ENCODE data around the gene CDKL1. TPM values are rescaled to one million over a fixed set of nuclear protein-coding genes. Genes with fewer than 3 reads are reported as not detected.
A peak's percentile ranks its signal among the peaks of the same experiment; 100 is the strongest.

CDKL1 gene
- total RNA-seq, 2 experiments from 2014 or later = 2.4 to 2.8 TPM

DNA sequence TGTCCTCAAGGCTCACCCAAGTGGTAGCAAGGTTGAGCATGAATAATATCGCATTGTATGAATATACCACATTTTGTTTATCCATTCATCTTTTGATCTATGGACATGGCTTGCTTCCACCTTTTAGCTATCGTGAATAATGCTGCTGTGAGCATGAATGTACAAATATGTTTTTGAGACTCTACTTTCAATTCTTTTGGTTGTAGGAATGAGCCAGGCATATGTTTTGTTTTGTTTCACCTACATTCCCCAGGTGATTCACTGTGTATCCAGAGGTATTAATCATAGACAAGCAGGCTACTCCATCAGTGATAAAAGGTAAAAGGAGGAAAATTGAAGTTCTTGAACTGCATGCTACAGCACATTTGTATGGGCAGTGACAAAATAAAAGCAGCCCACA, 35.8 kb downstream of the CDKL1 start:
- TF ChIP-seq, protein P1, sequence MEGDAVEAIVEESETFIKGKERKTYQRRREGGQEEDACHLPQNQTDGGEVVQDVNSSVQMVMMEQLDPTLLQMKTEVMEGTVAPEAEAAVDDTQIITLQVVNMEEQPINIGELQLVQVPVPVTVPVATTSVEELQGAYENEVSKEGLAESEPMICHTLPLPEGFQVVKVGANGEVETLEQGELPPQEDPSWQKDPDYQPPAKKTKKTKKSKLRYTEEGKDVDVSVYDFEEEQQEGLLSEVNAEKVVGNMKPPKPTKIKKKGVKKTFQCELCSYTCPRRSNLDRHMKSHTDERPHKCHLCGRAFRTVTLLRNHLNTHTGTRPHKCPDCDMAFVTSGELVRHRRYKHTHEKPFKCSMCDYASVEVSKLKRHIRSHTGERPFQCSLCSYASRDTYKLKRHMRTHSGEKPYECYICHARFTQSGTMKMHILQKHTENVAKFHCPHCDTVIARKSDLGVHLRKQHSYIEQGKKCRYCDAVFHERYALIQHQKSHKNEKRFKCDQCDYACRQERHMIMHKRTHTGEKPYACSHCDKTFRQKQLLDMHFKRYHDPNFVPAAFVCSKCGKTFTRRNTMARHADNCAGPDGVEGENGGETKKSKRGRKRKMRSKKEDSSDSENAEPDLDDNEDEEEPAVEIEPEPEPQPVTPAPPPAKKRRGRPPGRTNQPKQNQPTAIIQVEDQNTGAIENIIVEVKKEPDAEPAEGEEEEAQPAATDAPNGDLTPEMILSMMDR (IDR thresholded peaks at IDR 0.05) = no peak
- Mint-ChIP-seq H3K36me3 (ENCODE audit: low read depth) (peaks cover 49% of the 10 kb centered on the region), H3K27me3 (no peaks in the 10 kb centered on the region), H3K9me3 (peaks cover 2% of the 10 kb centered on the region), H3K27ac (no peak overlapping the region), H3K4me1 (ENCODE audit: low read depth) (peaks cover 36% of the 10 kb centered on the region), H3K4me3 (peak overlapping the region; percentile 13)
- no peaks in the 10 kb centered on the region for H3K27me3 ChIP-seq (ENCODE audit: control insufficient read depth in 1 of 2, insufficient read depth in 2 of 2, low read length in 2 of 2)
- peaks cover 0 to 3% of the 10 kb centered on the region in 2 experiments for H3K9me3 ChIP-seq (ENCODE audit: control insufficient read depth in 1 of 2, insufficient read depth in 1 of 2, low read length in 2 of 2)
- ChIA-PET CTCF (no interaction called here), POLR2A (interaction anchor here (0.6 kb wide), 1 partner anchor 77 kb away, joined by 3 read pairs; no protein-coding TSS in a partner anchor)
- peaks cover 15% of the 10 kb centered on the region for H3K36me3 ChIP-seq (ENCODE audit: insufficient read depth, low read length)
- ATAC-seq (ENCODE audit: poor library complexity) = no peak
- no peak overlapping the region for H3K4me3 ChIP-seq (ENCODE audit: low read length)
- intact Hi-C loops (cut with DNase I, micrococcal nuclease) = loop anchor here in 1 of 2 experiments (5.0 kb wide), 1 partner anchor 36 kb away; the partner anchor contains the start of gene CDKL1
- H3K27ac ChIP-seq (ENCODE audit: low read depth in 1 of 2, low read length in 2 of 2) = no peak overlapping the region
- peaks cover 21% of the 10 kb centered on the region for H3K4me1 ChIP-seq (ENCODE audit: insufficient read depth, low read length)
- DNase-seq = no peak

DNA sequence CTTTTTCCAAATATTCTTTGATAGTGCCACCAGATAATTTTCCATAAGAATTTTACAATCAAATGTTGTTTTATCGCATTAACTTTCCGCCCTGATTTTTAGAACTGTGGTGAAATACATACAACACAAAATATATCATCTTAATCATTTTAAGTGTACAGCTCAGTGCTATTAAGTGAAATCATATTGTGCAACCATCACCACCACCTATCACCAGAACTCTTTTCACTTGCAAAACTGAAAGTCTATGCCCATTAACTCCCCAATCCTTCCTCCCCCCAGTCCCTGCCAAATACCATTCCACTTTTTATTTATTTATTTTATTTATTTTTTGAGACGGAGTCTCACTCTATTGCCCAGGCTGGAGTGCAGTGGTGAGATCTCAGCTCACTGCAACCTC, 36.6 kb downstream of the CDKL1 start:
- H3K4me3 ChIP-seq (ENCODE audit: low read length) = no peak overlapping the region
- intact Hi-C loops (cut with DNase I, micrococcal nuclease) = loop anchor here in 1 of 2 experiments (5.0 kb wide), 1 partner anchor 37 kb away; the partner anchor contains the start of gene CDKL1
- H3K27me3 ChIP-seq (ENCODE audit: control insufficient read depth in 1 of 2, insufficient read depth in 2 of 2, low read length in 2 of 2) = no peaks in the 10 kb centered on the region
- no peak for DNase-seq
- H3K27ac ChIP-seq (ENCODE audit: low read depth in 1 of 2, low read length in 2 of 2) = no peak overlapping the region
- peaks cover 2% of the 10 kb centered on the region for H3K9me3 Mint-ChIP-seq
- peak overlapping the region; percentile 55 for H3K4me3 Mint-ChIP-seq
- no peaks in the 10 kb centered on the region for H3K27me3 Mint-ChIP-seq
- ChIA-PET POLR2A (no interaction called here), CTCF (no interaction called here)
- H3K36me3 Mint-ChIP-seq (ENCODE audit: low read depth) = peaks cover 55% of the 10 kb centered on the region
- H3K27ac Mint-ChIP-seq = peak overlapping the region; percentile 18
- TF ChIP-seq, protein P1 (IDR thresholded peaks at IDR 0.05) = no peak
- no peak for ATAC-seq (ENCODE audit: poor library complexity)
- H3K4me1 ChIP-seq (ENCODE audit: insufficient read depth, low read length) = peaks cover 21% of the 10 kb centered on the region
- peaks cover 0 to 3% of the 10 kb centered on the region in 2 experiments for H3K9me3 ChIP-seq (ENCODE audit: control insufficient read depth in 1 of 2, insufficient read depth in 1 of 2, low read length in 2 of 2)
- peaks cover 30% of the 10 kb centered on the region for H3K4me1 Mint-ChIP-seq (ENCODE audit: low read depth)
- peaks cover 15% of the 10 kb centered on the region for H3K36me3 ChIP-seq (ENCODE audit: insufficient read depth, low read length)

DNA sequence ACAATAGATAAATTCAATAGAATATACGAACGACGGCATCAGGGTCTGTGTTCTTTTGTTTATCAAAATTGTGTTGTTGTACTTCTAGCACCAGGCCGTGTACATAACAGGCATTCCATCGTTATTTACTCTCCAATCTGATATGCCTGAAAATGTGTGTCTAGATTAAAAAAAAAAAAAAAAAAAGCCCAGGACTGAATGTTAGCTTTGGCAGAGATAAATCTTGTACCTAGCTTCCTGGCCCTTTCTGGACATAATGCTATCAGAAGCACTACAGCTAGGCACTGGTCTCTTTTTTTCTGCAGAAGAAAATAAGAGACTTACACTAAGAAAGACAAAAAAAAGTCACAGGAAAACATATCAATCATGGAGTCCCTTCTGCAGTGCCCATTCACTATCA, 37.0 kb downstream of the CDKL1 start:
- peaks cover 25% of the 10 kb centered on the region for H3K4me1 Mint-ChIP-seq (ENCODE audit: low read depth)
- ATAC-seq (ENCODE audit: poor library complexity) (no peak), DNase-seq (no peak)
- Histone ChIP-seq H3K4me1 (ENCODE audit: insufficient read depth, low read length) (peaks cover 20% of the 10 kb centered on the region), H3K27ac (ENCODE audit: low read depth in 1 of 2, low read length in 2 of 2) (no peak overlapping the region), H3K4me3 (ENCODE audit: low read length) (no peak overlapping the region), H3K27me3 (ENCODE audit: control insufficient read depth in 1 of 2, insufficient read depth in 2 of 2, low read length in 2 of 2) (no peaks in the 10 kb centered on the region), H3K36me3 (ENCODE audit: insufficient read depth, low read length) (peaks cover 15% of the 10 kb centered on the region), H3K9me3 (ENCODE audit: control insufficient read depth in 1 of 2, insufficient read depth in 1 of 2, low read length in 2 of 2) (peaks cover 0 to 3% of the 10 kb centered on the region in 2 experiments)
- intact Hi-C loops (cut with DNase I, micrococcal nuclease) = loop anchor here in 1 of 2 experiments (5.0 kb wide), 1 partner anchor 38 kb away; the partner anchor contains the start of gene CDKL1
- H3K36me3 Mint-ChIP-seq (ENCODE audit: low read depth) = peaks cover 55% of the 10 kb centered on the region
- ChIA-PET POLR2A (no interaction called here), CTCF (no interaction called here)
- no peaks in the 10 kb centered on the region for H3K27me3 Mint-ChIP-seq
- peaks cover 2% of the 10 kb centered on the region for H3K9me3 Mint-ChIP-seq
- TF ChIP-seq, protein P1 (IDR thresholded peaks at IDR 0.05) = no peak
- H3K4me3 Mint-ChIP-seq = no peak overlapping the region
- H3K27ac Mint-ChIP-seq = peak overlapping the region; percentile 18
